ENCODE measurements around the gene RXFP4.

The RXFP4 gene

GRCh38 chr1:155961937-155962336 lies 20.5 kb downstream of the RXFP4 start:
- DNase-seq = peak in 4 of 14 donors; percentile 16 to 72 (median 48)

DNA sequence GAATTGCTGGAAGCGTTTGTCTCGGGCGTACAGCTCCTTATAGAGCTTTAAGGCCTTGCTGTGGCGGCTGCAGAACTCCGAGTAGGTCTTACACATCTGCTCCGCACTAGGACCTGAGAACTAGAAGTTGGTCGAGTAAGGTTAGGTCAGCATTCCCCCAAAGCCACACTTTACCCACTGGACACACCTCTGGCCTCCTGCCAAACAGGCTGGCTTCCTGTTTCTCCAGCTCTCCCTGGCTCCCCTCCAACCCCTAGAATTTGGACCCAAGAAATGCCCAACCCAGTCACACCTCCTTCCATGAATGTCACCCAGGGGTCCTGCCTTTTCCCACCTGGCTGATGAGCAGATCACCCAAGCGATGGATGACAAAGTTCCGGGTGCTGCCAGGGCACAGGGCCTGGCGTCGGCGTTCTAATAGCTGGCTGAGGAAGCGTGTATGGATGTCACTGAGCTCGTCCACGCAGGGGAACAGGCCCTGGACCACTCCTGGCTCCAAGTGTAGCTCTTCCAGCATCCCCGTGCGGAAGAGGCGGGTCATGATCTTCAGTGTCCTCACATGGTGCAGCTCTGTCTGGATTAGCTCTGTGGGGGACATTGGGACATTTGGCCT lies 21.3 kb downstream of the RXFP4 start:
- DNase-seq = no peak

DNA sequence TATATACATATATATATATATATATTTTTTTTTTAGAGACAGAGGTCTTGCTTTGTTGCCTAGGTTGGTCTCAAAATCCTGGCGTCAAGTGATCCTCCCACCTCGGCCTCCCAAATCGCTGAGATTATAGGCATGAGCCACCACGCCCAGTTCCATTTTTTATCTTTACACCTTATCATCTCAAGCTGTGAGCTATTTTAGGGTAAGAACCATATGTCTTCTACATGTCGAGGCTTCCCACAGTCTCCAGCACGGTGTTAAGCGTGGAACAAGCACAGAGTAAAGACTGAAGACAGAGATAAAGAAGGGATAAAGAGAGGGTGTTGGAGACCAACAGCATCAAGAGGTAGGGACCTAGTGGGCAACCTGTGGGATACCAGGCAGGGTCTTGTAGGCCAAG lies 22.8 kb downstream of the RXFP4 start:
- DNase-seq = no peak

- DNase-seq = no peak
These were observed 24.7 kb downstream of the RXFP4 start for GRCh38 chr1:155966135-155966534.

GRCh38 chr1:155966750-155967149 lies 25.3 kb downstream of the RXFP4 start:
- DNase-seq = no peak

GRCh38 chr1:155967341-155968050 lies 26.1 kb downstream of the RXFP4 start:
- DNase-seq = peak in 6 of 14 donors; percentile 22 to 47 (median 42)

- DNase-seq = no peak
These were observed 26.6 kb downstream of the RXFP4 start for GRCh38 chr1:155968051-155968400.

DNA sequence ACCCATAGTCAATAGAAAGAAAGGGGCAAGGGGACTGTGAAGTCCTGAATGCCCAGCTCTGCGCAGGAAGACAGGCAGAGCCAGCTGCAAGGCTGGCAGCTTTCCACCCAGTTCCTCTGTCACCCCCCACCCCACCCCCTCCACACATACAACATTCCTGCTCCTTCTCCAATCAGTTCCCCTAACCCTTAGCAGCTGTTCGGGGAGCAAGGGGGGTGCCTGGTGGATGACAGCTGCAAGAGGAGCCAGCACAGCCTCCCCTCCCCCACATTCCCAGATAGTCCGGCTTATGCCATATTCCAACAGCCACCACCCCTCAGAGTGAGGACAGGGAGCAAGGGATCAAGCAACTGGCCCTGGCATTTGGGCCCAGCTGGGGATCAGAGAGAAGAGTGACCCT lies 27.2 kb downstream of the RXFP4 start:
- DNase-seq = peak in 13 of 14 donors; percentile 19 to 85 (median 67)

DNA sequence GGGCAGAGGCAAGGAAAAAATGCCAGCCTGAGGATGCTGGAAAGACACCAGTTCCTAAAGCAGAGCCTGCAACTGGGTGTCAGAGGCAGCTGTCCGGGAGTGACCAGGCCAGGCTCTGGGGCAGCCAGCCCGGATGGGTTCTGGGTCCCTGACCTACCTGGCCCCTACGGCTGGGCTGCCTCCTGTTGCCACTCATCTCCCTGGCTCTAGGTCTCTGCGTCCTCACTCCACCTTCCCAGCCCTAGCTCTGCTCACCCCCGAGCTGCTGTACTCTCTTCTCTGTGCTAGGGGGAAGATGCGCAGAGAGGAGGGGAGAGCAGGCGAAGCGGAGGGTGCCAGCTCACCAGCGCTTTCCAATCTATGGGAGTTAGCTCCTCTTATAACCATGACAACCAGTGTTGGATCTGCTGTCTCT lies 27.9 kb downstream of the RXFP4 start:
- DNase-seq = peak in 6 of 14 donors; percentile 16 to 68 (median 55)

- DNase-seq = peak in 12 of 14 donors; percentile 57 to 89 (median 74)
These were observed 29.2 kb downstream of the RXFP4 start for GRCh38 chr1:155970531-155971167.

- peak in 10 of 14 donors; percentile 41 to 85 (median 59) for DNase-seq
These were observed 30.7 kb downstream of the RXFP4 start for GRCh38 chr1:155971910-155972809.

DNA sequence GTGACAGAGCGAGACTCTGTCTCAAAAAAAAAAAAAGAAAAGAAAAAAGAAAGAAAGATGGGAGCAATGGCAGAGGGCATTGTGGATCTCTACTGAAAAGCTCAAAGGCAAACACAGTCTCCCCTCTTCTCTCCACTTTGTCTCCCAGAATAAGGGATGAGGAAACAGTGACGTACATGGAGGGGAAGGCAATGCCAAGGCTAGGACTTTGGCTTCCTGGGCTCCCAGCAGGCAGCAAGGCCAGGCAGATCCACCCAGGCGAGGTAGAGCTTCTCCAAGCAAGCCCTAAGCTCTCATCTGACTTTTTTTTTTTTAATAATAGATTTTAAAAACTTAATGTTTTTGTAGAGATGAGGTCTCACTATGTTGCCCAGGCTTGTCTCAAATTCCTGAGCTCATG lies 32.3 kb downstream of the RXFP4 start:
- peak in 1 of 14 donors; percentile 86 for DNase-seq

- DNase-seq = peak in 13 of 14 donors; percentile 44 to 99 (median 86)
These were observed 33.0 kb downstream of the RXFP4 start for GRCh38 chr1:155974208-155975115.

- peak in 5 of 14 donors; percentile 24 to 80 (median 50) for DNase-seq
These were observed 34.1 kb downstream of the RXFP4 start for GRCh38 chr1:155975375-155976061.

- peak in 8 of 14 donors; percentile 39 to 71 (median 60) for DNase-seq
These were observed 34.8 kb downstream of the RXFP4 start for GRCh38 chr1:155976062-155976912.

GRCh38 chr1:155976913-155977689 lies 35.7 kb downstream of the RXFP4 start:
- peak in 6 of 14 donors; percentile 31 to 71 (median 58) for DNase-seq

- DNase-seq = peak in 7 of 14 donors; percentile 35 to 80 (median 63)
These were observed 36.4 kb downstream of the RXFP4 start for GRCh38 chr1:155977690-155978324.

- DNase-seq = peak in 12 of 14 donors; percentile 45 to 80 (median 62)
These were observed 37.0 kb downstream of the RXFP4 start, which contains the start of gene ARHGEF2 for GRCh38 chr1:155978325-155978972. TSS of gene ARHGEF2 (minus strand) at chr1:155978547. CDS start at chr1:155978427, 120 bp downstream.

Measured in C1 segment of cervical spinal cord (tissue), 14 donors.